ENCODE data around the gene UGCG. TPM values are rescaled to one million over a fixed set of nuclear protein-coding genes. Genes with fewer than 3 reads are reported as not detected.
A peak's percentile ranks its signal among the peaks of the same experiment; 100 is the strongest.

UGCG gene
- total and polyA plus RNA-seq, 12 donors, result 11.1 to 42.6 (median 13.6) TPM

- peaks cover 0 to 15% (median 0%) of the 10 kb centered on the region in 9 donors for H3K4me1 ChIP-seq
- 70 to 77% methylated on average over 5 of the region's 5 CpGs for WGBS, 2 donors
- intact Hi-C loops (cut with DNase I), result no loop called here
- no peaks in the 10 kb centered on the region for H3K9me3 ChIP-seq
- H3K36me3 ChIP-seq, result no peaks in the 10 kb centered on the region
- TF ChIP-seq CTCF (IDR thresholded peaks at IDR 0.05), result peak in 3 of 9 donors; percentile 22 to 30 (median 23)
- DNase-seq (peak in 1 of 2 donors; percentile 45), ATAC-seq (peak in 4 of 8 donors; percentile 53 to 81 (median 59))
- H3K27me3 ChIP-seq, result no peaks in the 10 kb centered on the region
- no peak overlapping the region for H3K27ac ChIP-seq
- no peak overlapping the region for H3K4me3 ChIP-seq
Observed at GRCh38 chr9:111975709-111976108, 79.1 kb downstream of the UGCG start.

GRCh38 chr9:111978616-111979015 lies 82.0 kb downstream of the UGCG start:
- WGBS, 2 donors, result 58 to 78% methylated on average over 4 of the region's 4 CpGs
- Histone ChIP-seq H3K4me1 (peaks cover 0 to 21% (median 0%) of the 10 kb centered on the region in 9 donors), H3K36me3 (no peaks in the 10 kb centered on the region), H3K4me3 (no peak overlapping the region), H3K9me3 (no peaks in the 10 kb centered on the region), H3K27ac (no peak overlapping the region), H3K27me3 (no peaks in the 10 kb centered on the region)
- ATAC-seq (no peak), DNase-seq (no peak)
- TF ChIP-seq CTCF (IDR thresholded peaks at IDR 0.05), result no peak
- intact Hi-C loops (cut with DNase I), result no loop called here

- ATAC-seq (no peak), DNase-seq (no peak)
- TF ChIP-seq CTCF (IDR thresholded peaks at IDR 0.05), result no peak
- intact Hi-C loops (cut with DNase I), result no loop called here
- Histone ChIP-seq H3K4me3 (no peak overlapping the region), H3K4me1 (peaks cover 0 to 15% (median 0%) of the 10 kb centered on the region in 9 donors), H3K27me3 (no peaks in the 10 kb centered on the region), H3K9me3 (no peaks in the 10 kb centered on the region), H3K27ac (no peak overlapping the region), H3K36me3 (no peaks in the 10 kb centered on the region)
- 95 to 97% methylated on average over 3 of the region's 3 CpGs for WGBS, 2 donors
Observed at GRCh38 chr9:111979561-111979960, 82.9 kb downstream of the UGCG start.

GRCh38 chr9:111980398-111980797 lies 83.8 kb downstream of the UGCG start:
- ATAC-seq (no peak), DNase-seq (no peak)
- H3K27ac ChIP-seq, result no peak overlapping the region
- peaks cover 0 to 17% (median 0%) of the 10 kb centered on the region in 9 donors for H3K4me1 ChIP-seq
- H3K4me3 ChIP-seq, result no peak overlapping the region
- H3K9me3 ChIP-seq, result no peaks in the 10 kb centered on the region
- intact Hi-C loops (cut with DNase I), result no loop called here
- no peak for TF ChIP-seq CTCF (IDR thresholded peaks at IDR 0.05)
- H3K27me3 ChIP-seq, result no peaks in the 10 kb centered on the region
- H3K36me3 ChIP-seq, result no peaks in the 10 kb centered on the region
- WGBS, 2 donors, result 63 to 75% methylated on average over 4 of the region's 4 CpGs

All from heart right ventricle (tissue), 16 donors.